Left lung (tissue), 10 donors: ENCODE data around the gene CHI3L1. TPM values are rescaled to one million over a fixed set of nuclear protein-coding genes. Genes with fewer than 3 reads are reported as not detected.

Experiments used
- ATAC-seq: fragments of 200-7000 bp; cut with Tn5 transposase; one replicate; pipeline ENCODE4 v1.9.1; 2020; ENCODE audit warnings: moderate library complexity
- DNase-seq, 4 donors: peaks; one replicate each; pipeline ENCODE4 v3.0.0-alpha.2; 2013 to 2020
- H3K27ac ChIP-seq, 2 donors: fragments of 200-600 bp; sonication (generic) in 1 of 2; one replicate each; pipeline versions ENCODE4 v1.5.0 to v1.8.0; 2020 to 2021
- H3K27me3 ChIP-seq, 2 donors: fragments of 200-600 bp; sonication (generic) in 1 of 2; one replicate each; pipeline versions ENCODE4 v1.5.0 to v1.8.0; 2020 to 2021
- H3K36me3 ChIP-seq, 2 donors: fragments of 200-600 bp; sonication (generic) in 1 of 2; one replicate each; pipeline versions ENCODE4 v1.5.0 to v1.8.0; 2020 to 2021
- H3K4me1 ChIP-seq, 2 donors: fragments of 200-600 bp; one replicate each; pipeline ENCODE4 v1.8.0; 2021
- H3K4me3 ChIP-seq, 2 donors: fragments of 200-600 bp; sonication (generic) in 1 of 2; one replicate each; pipeline versions ENCODE4 v1.5.0 to v1.8.0; 2020 to 2021; ENCODE audit warnings: mild to moderate bottlenecking in 1 of 2
- H3K9me3 ChIP-seq, 2 donors: fragments of 200-600 bp; sonication (generic) in 1 of 2; one replicate each; pipeline versions ENCODE4 v1.5.0 to v1.8.0; 2020 to 2021
- CTCF ChIP-seq, 2 donors: fragments of 200-600 bp; sonication (generic) in 1 of 2; IDR thresholded peaks; one replicate each; pipeline versions ENCODE4 v1.5.0 to v1.8.0; 2021; ENCODE audit warnings: antibody characterized with exemption in 2 of 2
- intact Hi-C, 2 donors: fragments of 100-400 bp; cut with DNase I; formaldehyde crosslinking; loops; one replicate each; pipeline versions ENCODE4 v1.11.2 to v1.14.2; 2022
- polyA plus RNA-seq, 6 donors: library from polyadenylated mRNA; unstranded; fragments of 120-200 nt; gene quantifications; one replicate each; pipeline ENCODE4 v1.2.1, GENCODE V29; 2013; ENCODE audit not compliant: insufficient read length in 6 of 6
- total RNA-seq, 2 donors: library from RNA; stranded (reverse); fragmentation: NEBNext Ultra II Directional; extraction: Animal tissue kit (Norgen Biotek cat#: 25700); gene quantifications; one replicate each; pipeline ENCODE4 v1.2.1, GENCODE V29; 2021
- donor health status: DM: no; HTN: yes; CAD: no.
- donor health status: DM: no; HTN: no; CAD: no.

Gene CHI3L1
- total and polyA plus RNA-seq, 8 donors, result 0.44 to 74.9 (median 1.3) TPM

GRCh38 chr1:203147376-203147775 lies 39.1 kb downstream of the CHI3L1 start:
- Histone ChIP-seq H3K4me3 (no peak overlapping the region), H3K27me3 (no peaks in the 10 kb centered on the region), H3K4me1 (no peaks in the 10 kb centered on the region), H3K36me3 (no peaks in the 10 kb centered on the region), H3K9me3 (no peaks in the 10 kb centered on the region), H3K27ac (no peak overlapping the region)
- DNase-seq, result no peak
- no peak for ATAC-seq
- TF ChIP-seq CTCF (IDR thresholded peaks at IDR 0.05), result no peak
- intact Hi-C loops, result no loop called here

- H3K9me3 ChIP-seq, result no peaks in the 10 kb centered on the region
- intact Hi-C loops, result no loop called here
- no peaks in the 10 kb centered on the region for H3K4me1 ChIP-seq
- no peaks in the 10 kb centered on the region for H3K36me3 ChIP-seq
- ATAC-seq, result no peak
- no peak overlapping the region for H3K4me3 ChIP-seq
- no peak for TF ChIP-seq CTCF (IDR thresholded peaks at IDR 0.05)
- no peak for DNase-seq
- no peak overlapping the region for H3K27ac ChIP-seq
- no peaks in the 10 kb centered on the region for H3K27me3 ChIP-seq
Measured at GRCh38 chr1:203146537-203146936, 40.0 kb downstream of the CHI3L1 start.

- no peaks in the 10 kb centered on the region for H3K9me3 ChIP-seq
- TF ChIP-seq CTCF (IDR thresholded peaks at IDR 0.05), result no peak
- no peaks in the 10 kb centered on the region for H3K27me3 ChIP-seq
- H3K4me3 ChIP-seq, result no peak overlapping the region
- intact Hi-C loops, result no loop called here
- no peak overlapping the region for H3K27ac ChIP-seq
- H3K4me1 ChIP-seq, result no peaks in the 10 kb centered on the region
- ATAC-seq (no peak), DNase-seq (no peak)
- no peaks in the 10 kb centered on the region for H3K36me3 ChIP-seq
Measured at GRCh38 chr1:203146042-203146369, 40.5 kb downstream of the CHI3L1 start.

GRCh38 chr1:203145321-203146041 lies 41.0 kb downstream of the CHI3L1 start:
- TF ChIP-seq CTCF (IDR thresholded peaks at IDR 0.05), result no peak
- intact Hi-C loops, result no loop called here
- ATAC-seq (no peak), DNase-seq (no peak)
- H3K9me3 ChIP-seq, result no peaks in the 10 kb centered on the region
- no peak overlapping the region for H3K4me3 ChIP-seq
- no peaks in the 10 kb centered on the region for H3K36me3 ChIP-seq
- H3K27ac ChIP-seq, result no peak overlapping the region
- no peaks in the 10 kb centered on the region for H3K27me3 ChIP-seq
- no peaks in the 10 kb centered on the region for H3K4me1 ChIP-seq

GRCh38 chr1:203144661-203145060 lies 41.8 kb downstream of the CHI3L1 start:
- Histone ChIP-seq H3K9me3 (no peaks in the 10 kb centered on the region), H3K4me3 (no peak overlapping the region), H3K4me1 (no peaks in the 10 kb centered on the region), H3K27me3 (no peaks in the 10 kb centered on the region), H3K36me3 (no peaks in the 10 kb centered on the region), H3K27ac (no peak overlapping the region)
- no peak for DNase-seq
- no peak for ATAC-seq
- intact Hi-C loops, result no loop called here
- no peak for TF ChIP-seq CTCF (IDR thresholded peaks at IDR 0.05)
